Ovary (tissue), 9 donors: ENCODE measurements around the gene SYNDIG1. TPM values are rescaled to one million over a fixed set of nuclear protein-coding genes. Genes with fewer than 3 reads are reported as not detected.

ENCODE experiments used
- DNase-seq, 5 donors: peaks; one replicate each; pipeline ENCODE4 v3.0.0-alpha.2; 2019 to 2020
- H3K27ac ChIP-seq, 2 donors: fragments of 200-600 bp; one replicate each; pipeline versions ENCODE4 v1.5.1 to v1.8.0; 2019 to 2022
- H3K27me3 ChIP-seq: fragments of 200-600 bp; one replicate; pipeline ENCODE4 v1.8.0; 2022
- H3K36me3 ChIP-seq: fragments of 200-600 bp; sonication (generic); one replicate; pipeline ENCODE4 v1.5.1; 2019
- H3K4me1 ChIP-seq: one replicate; pipeline ENCODE4 v1.8.1; 2013; ENCODE audit warnings: mild to moderate bottlenecking, moderate library complexity; ENCODE audit not compliant: insufficient read depth
- H3K4me3 ChIP-seq: fragments of 200-600 bp; sonication (generic); one replicate; pipeline ENCODE4 v1.5.1; 2017
- H3K9me3 ChIP-seq, 2 donors: fragments of 200-600 bp in 1 of 2; sonication (generic) in 1 of 2; one replicate each; pipeline versions ENCODE4 v1.5.1 to v1.8.1; 2013 to 2019; ENCODE audit warnings: mild to moderate bottlenecking in 1 of 2, moderate library complexity in 1 of 2
- CTCF ChIP-seq, 3 donors: fragments of 450-650 bp in 2 of 3; fragments of 200-600 bp in 1 of 3; IDR thresholded peaks; one replicate each; pipeline versions ENCODE4 v1.5.1 to v1.8.0; 2016 to 2022; ENCODE audit warnings: antibody characterized with exemption in 3 of 3, mild to moderate bottlenecking in 1 of 3
- EP300 ChIP-seq: sonication (generic); formaldehyde crosslinking; IDR thresholded peaks from one replicate; pipeline ENCODE4 v1.6.1; 2017; ENCODE audit warnings: antibody characterized with exemption
- POLR2A ChIP-seq: fragments of 450-650 bp; IDR thresholded peaks from one replicate; pipeline ENCODE4 v1.6.1; 2017; ENCODE audit warnings: antibody characterized with exemption, mild to moderate bottlenecking, moderate library complexity
- WGBS, 3 donors: extraction: QIAGEN DNeasy Blood & Tissue Kit in 1 of 3; methylation state at CpG; one replicate each; pipeline versions ENCODE4 v1.1.5 to v1.1.7; 2013 to 2017; 5-methylcytosine and 5-hydroxymethylcytosine counted together
- intact Hi-C, 4 donors: fragments of 100-400 bp; cut with DNase I; formaldehyde crosslinking; loops; one replicate each; pipeline versions ENCODE4 v1.11.0 to v1.15.1; 2022 to 2023
- polyA plus RNA-seq, 2 donors: library from polyadenylated mRNA; stranded (reverse); fragments of 200-250 nt in 1 of 2; fragments of 350-450 nt in 1 of 2; fragmentation: Illumina TruSeq in 1 of 2; extraction: RNeasy Lipid Tissue Mini Kit (QIAGEN cat#74804) in 1 of 2; gene quantifications; one replicate each; pipeline ENCODE4 v1.2.3, GENCODE V29; 2013 to 2014
- total RNA-seq, 7 donors: library from RNA; depleted of rRNA in 2 of 7; stranded (reverse); fragments of >200 nt in 2 of 7; fragmentation: NEBNext Ultra II Directional in 3 of 7; extraction: Animal tissue kit (Norgen Biotek cat#: 25700) in 3 of 7; gene quantifications; one replicate each; pipeline versions ENCODE4 v1.1.0 to v1.2.4, GENCODE V29; 2016 to 2023
- donor health status: DM: no; HTN: no; CAD: no; lungs with moderate emphysema.
- donor health status: DM: no; HTN: no; CAD: no.
- donor health status: Bipolar disorder and iron deficiency.
- donor health status: DM: yes; HTN: yes; CAD: no.
- donor health status: DM: no; HTN: no; CAD: no.
- donor health status: DM: yes; HTN: yes; CAD: no.

SYNDIG1 gene
- total and polyA plus RNA-seq, 9 donors, result 0.10 to 6.8 (median 1.1) TPM; not detected in 1

DNA sequence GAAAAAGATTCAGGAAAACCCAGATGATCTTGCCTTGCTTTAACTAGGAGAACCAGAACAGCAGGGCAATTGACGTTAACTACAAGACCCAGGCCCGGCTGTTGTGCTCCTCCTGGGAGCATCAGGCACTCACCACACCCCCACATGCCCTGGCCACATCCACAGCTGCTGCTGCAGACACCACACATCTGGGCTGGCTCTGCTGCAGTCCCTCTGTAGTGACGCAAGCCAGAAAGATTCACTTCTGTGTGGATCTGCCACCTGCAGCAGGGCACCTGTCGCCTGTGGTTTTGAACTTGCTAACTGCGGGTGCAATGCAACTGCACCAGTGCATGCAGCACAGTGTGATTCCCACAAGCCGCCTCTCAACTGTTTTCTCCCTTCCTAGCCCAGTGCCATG is 228.8 kb downstream of the SYNDIG1 start:
- no peak for DNase-seq
- 56 to 76% (median 73%) methylated on average over 6 of the region's 6 CpGs for WGBS, 3 donors
- TF ChIP-seq EP300 (no peak), POLR2A (no peak), CTCF (IDR thresholded peaks at IDR 0.05) (no peak)

GRCh38 chr20:24698706-24699206 is 229.3 kb downstream of the SYNDIG1 start:
- Histone ChIP-seq H3K27ac (no peak overlapping the region), H3K27me3 (no peaks in the 10 kb centered on the region), H3K36me3 (no peaks in the 10 kb centered on the region), H3K4me1 (peaks cover 7% of the 10 kb centered on the region), H3K4me3 (no peak overlapping the region), H3K9me3 (no peaks in the 10 kb centered on the region)
- TF ChIP-seq EP300 (no peak), CTCF (IDR thresholded peaks at IDR 0.05) (no peak), POLR2A (no peak)
- WGBS, 3 donors, result 89 to 94% (median 91%) methylated on average over 5 of the region's 5 CpGs
- intact Hi-C loops, result loop anchor here in 2 of 4 donors (10.0 kb wide), 2 partner anchors 46 to 64 kb away; no protein-coding TSS in a partner anchor
- DNase-seq, result no peak

More for the DNA sequence above, 228.8 kb downstream of the SYNDIG1 start:
- Histone ChIP-seq H3K27ac (no peak overlapping the region), H3K4me1 (peaks cover 7% of the 10 kb centered on the region), H3K4me3 (no peak overlapping the region), H3K9me3 (no peaks in the 10 kb centered on the region), H3K27me3 (no peaks in the 10 kb centered on the region), H3K36me3 (no peaks in the 10 kb centered on the region)
- intact Hi-C loops, result loop anchor here in 2 of 4 donors (10.0 kb wide), 2 partner anchors 47 to 63 kb away; no protein-coding TSS in a partner anchor

- DNase-seq, result no peak
- no peak for TF ChIP-seq EP300
- Histone ChIP-seq H3K27ac (no peak overlapping the region), H3K4me1 (peaks cover 4% of the 10 kb centered on the region), H3K4me3 (no peak overlapping the region), H3K36me3 (no peaks in the 10 kb centered on the region), H3K27me3 (no peaks in the 10 kb centered on the region), H3K9me3 (no peaks in the 10 kb centered on the region)
- 87 to 90% (median 90%) methylated on average over 8 of the region's 8 CpGs for WGBS, 3 donors
- intact Hi-C loops, result loop anchor here in 2 of 4 donors (10.0 kb wide), 2 partner anchors 45 to 65 kb away; no protein-coding TSS in a partner anchor
These were observed 230.1 kb downstream of the SYNDIG1 start for GRCh38 chr20:24699321-24700165.

GRCh38 chr20:24700166-24700860 is 230.9 kb downstream of the SYNDIG1 start:
- no peaks in the 10 kb centered on the region for H3K27me3 ChIP-seq
- intact Hi-C loops, result no loop called here

GRCh38 chr20:24701027-24701426 is 231.6 kb downstream of the SYNDIG1 start:
- intact Hi-C loops, result no loop called here
- 85 to 90% (median 87%) methylated on average over 6 of the region's 6 CpGs for WGBS, 3 donors
- no peak overlapping the region for H3K27ac ChIP-seq
- no peak for TF ChIP-seq EP300
- TF ChIP-seq POLR2A, result no peak
- TF ChIP-seq CTCF (IDR thresholded peaks at IDR 0.05), result no peak
- no peaks in the 10 kb centered on the region for H3K27me3 ChIP-seq
- no peak overlapping the region for H3K4me3 ChIP-seq
- H3K36me3 ChIP-seq, result no peaks in the 10 kb centered on the region
- no peak for DNase-seq
- no peaks in the 10 kb centered on the region for H3K4me1 ChIP-seq
- no peaks in the 10 kb centered on the region for H3K9me3 ChIP-seq

More at GRCh38 chr20:24700166-24700860, 230.9 kb downstream of the SYNDIG1 start:
- Histone ChIP-seq H3K36me3 (no peaks in the 10 kb centered on the region), H3K4me3 (no peak overlapping the region), H3K9me3 (no peaks in the 10 kb centered on the region), H3K27ac (no peak overlapping the region), H3K4me1 (peaks cover 1% of the 10 kb centered on the region)
- 86 to 91% (median 87%) methylated on average over 6 of the region's 6 CpGs for WGBS, 3 donors
- no peak for TF ChIP-seq EP300
- no peak for TF ChIP-seq POLR2A
- DNase-seq, result no peak
